Sigmoid colon (tissue), 7 donors: ENCODE measurements around the gene AKR1A1. TPM values are rescaled to one million over a fixed set of nuclear protein-coding genes. Genes with fewer than 3 reads are reported as not detected.

Source experiments
- DNase-seq: peaks from one replicate; pipeline ENCODE4 v3.0.0-alpha.2; 2019
- H3K27ac ChIP-seq, 4 donors: fragments of 200-600 bp; sonication (generic); one replicate each; pipeline ENCODE4 v1.5.1; 2016 to 2019; ENCODE audit warnings: mild to moderate bottlenecking in 1 of 4
- H3K27me3 ChIP-seq, 3 donors: fragments of 200-600 bp; sonication (generic); one replicate each; pipeline ENCODE4 v1.5.1; 2019; ENCODE audit warnings: mild to moderate bottlenecking in 1 of 3
- H3K36me3 ChIP-seq, 4 donors: fragments of 200-600 bp; sonication (generic); one replicate each; pipeline ENCODE4 v1.5.1; 2016 to 2019
- H3K4me1 ChIP-seq, 4 donors: fragments of 200-600 bp; sonication (generic); one replicate each; pipeline ENCODE4 v1.5.1; 2017 to 2019
- H3K4me3 ChIP-seq, 4 donors: fragments of 200-600 bp; sonication (generic); one replicate each; pipeline ENCODE4 v1.5.1; 2017 to 2019; ENCODE audit warnings: mild to moderate bottlenecking in 2 of 4, moderate library complexity in 1 of 4
- H3K9me3 ChIP-seq, 4 donors: fragments of 200-600 bp in 3 of 4; sonication (generic) in 3 of 4; one replicate each; pipeline versions ENCODE4 v1.5.1 to v1.6.1; 2013 to 2019
- EP300 ChIP-seq, 4 donors: sonication (generic); formaldehyde crosslinking; IDR thresholded peaks; one replicate each; pipeline ENCODE4 v1.6.1; 2017; ENCODE audit warnings: antibody characterized with exemption in 4 of 4
- POLR2A ChIP-seq, 2 donors: fragments of 450-650 bp; IDR thresholded peaks; one replicate each; pipeline ENCODE4 v1.6.1; 2016; ENCODE audit warnings: antibody characterized with exemption in 2 of 2, mild to moderate bottlenecking in 2 of 2, moderate library complexity in 2 of 2
- POLR2AphosphoS5 ChIP-seq, 4 donors: sonication (generic); formaldehyde crosslinking; IDR thresholded peaks; one replicate each; pipeline ENCODE4 v1.6.1; 2017; ENCODE audit warnings: antibody characterized with exemption in 4 of 4
- WGBS, 2 donors: extraction: QIAGEN DNeasy Blood & Tissue Kit; methylation state at CpG; one replicate each; pipeline ENCODE4 v1.1.7; 2013; 5-methylcytosine and 5-hydroxymethylcytosine counted together
- intact Hi-C: fragments of 100-400 bp; cut with DNase I; formaldehyde crosslinking; loops from one replicate; pipeline ENCODE4 v1.15.1; 2023
- polyA plus RNA-seq, 3 donors: library from polyadenylated mRNA; stranded (reverse); fragments of 200-250 nt; gene quantifications; one replicate each; pipeline ENCODE4 v1.2.3, GENCODE V29; 2013
- total RNA-seq, 4 donors: library from RNA; depleted of rRNA; stranded (reverse); fragments of >200 nt; gene quantifications; one replicate each; pipeline ENCODE4 v1.1.0, GENCODE V29; 2016
- TF ChIP-seq, protein P1 (sequence below), 4 experiments: fragments of 450-650 bp in 3 of 4; fragments of 200-600 bp in 1 of 4; IDR thresholded peaks; one replicate each; pipeline ENCODE4 v1.5.1; 2016 to 2019; ENCODE audit warnings: antibody characterized with exemption in 4 of 4, mild to moderate bottlenecking in 3 of 4, moderate library complexity in 2 of 4
- donor health status: healthy with polysubstance abuse.
- donor health status: Bipolar disorder and iron deficiency.
- donor health status: healthy.

Gene AKR1A1
- total and polyA plus RNA-seq, 7 donors: 39.6 to 234 (median 64.2) TPM

DNA sequence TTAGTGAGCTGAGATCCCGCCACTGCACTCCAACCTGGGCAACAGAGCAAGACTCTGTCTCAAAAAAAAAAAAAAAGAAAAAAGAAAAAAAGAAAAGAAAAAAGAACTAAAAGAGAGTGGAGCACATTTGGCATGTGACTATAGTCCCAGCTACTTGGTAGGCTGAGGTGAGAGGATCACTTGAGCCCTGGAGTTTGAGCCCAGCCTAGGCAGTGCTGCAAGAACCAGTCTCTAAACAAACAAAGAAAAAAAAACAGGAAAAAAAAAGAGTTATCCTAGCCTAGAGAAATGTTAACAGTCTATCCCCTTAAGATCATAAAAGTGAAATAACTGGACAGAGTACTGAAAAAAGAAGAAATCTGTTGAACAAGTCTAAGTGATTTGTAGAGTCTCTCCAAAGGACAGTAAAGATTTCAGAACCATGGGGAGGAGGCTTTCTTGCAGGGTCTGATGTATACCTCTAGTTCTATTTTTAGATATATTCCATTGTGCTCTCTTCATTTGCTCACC lies 24.4 kb upstream of the AKR1A1 start:
- no peak overlapping the region for H3K27ac ChIP-seq

DNA sequence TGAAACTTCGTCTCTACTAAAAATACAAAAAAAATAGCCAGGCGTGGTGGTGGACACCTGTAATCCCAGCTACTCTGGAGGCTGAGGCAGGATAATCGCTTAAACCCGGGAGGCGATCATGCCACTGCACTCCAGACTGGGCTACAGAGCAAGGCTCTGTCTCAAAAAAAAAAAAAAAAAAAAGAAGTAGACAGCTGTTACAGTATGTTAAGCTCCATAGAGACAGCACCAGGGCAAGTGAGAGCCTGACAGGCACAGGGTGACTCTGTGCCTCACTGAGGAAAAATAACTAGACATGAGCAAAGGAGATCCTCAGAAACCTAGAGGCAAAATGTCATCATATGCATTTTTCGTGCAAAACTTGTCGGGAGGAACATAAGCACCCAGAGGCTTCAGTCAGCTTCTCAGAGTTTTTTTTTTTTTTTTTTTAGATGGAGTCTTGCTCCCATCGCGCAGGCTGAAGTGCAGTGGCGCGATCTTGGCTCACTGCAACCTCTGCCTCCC lies 19.9 kb upstream of the AKR1A1 start:
- no peak overlapping the region for H3K4me3 ChIP-seq
- H3K36me3 ChIP-seq: no peaks in the 10 kb centered on the region
- no peak overlapping the region for H3K27ac ChIP-seq
- H3K4me1 ChIP-seq: no peaks in the 10 kb centered on the region
- no peak for TF ChIP-seq POLR2AphosphoS5 (IDR thresholded peaks at IDR 0.05)
- TF ChIP-seq, protein P1, sequence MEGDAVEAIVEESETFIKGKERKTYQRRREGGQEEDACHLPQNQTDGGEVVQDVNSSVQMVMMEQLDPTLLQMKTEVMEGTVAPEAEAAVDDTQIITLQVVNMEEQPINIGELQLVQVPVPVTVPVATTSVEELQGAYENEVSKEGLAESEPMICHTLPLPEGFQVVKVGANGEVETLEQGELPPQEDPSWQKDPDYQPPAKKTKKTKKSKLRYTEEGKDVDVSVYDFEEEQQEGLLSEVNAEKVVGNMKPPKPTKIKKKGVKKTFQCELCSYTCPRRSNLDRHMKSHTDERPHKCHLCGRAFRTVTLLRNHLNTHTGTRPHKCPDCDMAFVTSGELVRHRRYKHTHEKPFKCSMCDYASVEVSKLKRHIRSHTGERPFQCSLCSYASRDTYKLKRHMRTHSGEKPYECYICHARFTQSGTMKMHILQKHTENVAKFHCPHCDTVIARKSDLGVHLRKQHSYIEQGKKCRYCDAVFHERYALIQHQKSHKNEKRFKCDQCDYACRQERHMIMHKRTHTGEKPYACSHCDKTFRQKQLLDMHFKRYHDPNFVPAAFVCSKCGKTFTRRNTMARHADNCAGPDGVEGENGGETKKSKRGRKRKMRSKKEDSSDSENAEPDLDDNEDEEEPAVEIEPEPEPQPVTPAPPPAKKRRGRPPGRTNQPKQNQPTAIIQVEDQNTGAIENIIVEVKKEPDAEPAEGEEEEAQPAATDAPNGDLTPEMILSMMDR (IDR thresholded peaks at IDR 0.05): no peak
- TF ChIP-seq POLR2A (IDR thresholded peaks at IDR 0.05): no peak
- TF ChIP-seq EP300 (IDR thresholded peaks at IDR 0.05): no peak
- H3K9me3 ChIP-seq: no peaks in the 10 kb centered on the region
- H3K27me3 ChIP-seq: no peaks in the 10 kb centered on the region
- 97% methylated on average over 11 of the region's 11 CpGs for WGBS, 2 donors
- no peak for DNase-seq
- intact Hi-C loops: no loop called here

More for the DNA sequence above, 24.4 kb upstream of the AKR1A1 start:
- intact Hi-C loops: no loop called here
- no peak for DNase-seq
- H3K4me3 ChIP-seq: no peak overlapping the region
- TF ChIP-seq, protein P1 (IDR thresholded peaks at IDR 0.05): no peak
- TF ChIP-seq POLR2A (IDR thresholded peaks at IDR 0.05) (no peak), POLR2AphosphoS5 (IDR thresholded peaks at IDR 0.05) (no peak), EP300 (IDR thresholded peaks at IDR 0.05) (no peak)
- H3K9me3 ChIP-seq: no peaks in the 10 kb centered on the region
- WGBS, 2 donors: 80 to 96% methylated on average over 1 of the region's 1 CpG
- H3K4me1 ChIP-seq: peaks cover 0 to 8% (median 3%) of the 10 kb centered on the region in 4 donors
- H3K27me3 ChIP-seq: no peaks in the 10 kb centered on the region
- H3K36me3 ChIP-seq: no peaks in the 10 kb centered on the region

DNA sequence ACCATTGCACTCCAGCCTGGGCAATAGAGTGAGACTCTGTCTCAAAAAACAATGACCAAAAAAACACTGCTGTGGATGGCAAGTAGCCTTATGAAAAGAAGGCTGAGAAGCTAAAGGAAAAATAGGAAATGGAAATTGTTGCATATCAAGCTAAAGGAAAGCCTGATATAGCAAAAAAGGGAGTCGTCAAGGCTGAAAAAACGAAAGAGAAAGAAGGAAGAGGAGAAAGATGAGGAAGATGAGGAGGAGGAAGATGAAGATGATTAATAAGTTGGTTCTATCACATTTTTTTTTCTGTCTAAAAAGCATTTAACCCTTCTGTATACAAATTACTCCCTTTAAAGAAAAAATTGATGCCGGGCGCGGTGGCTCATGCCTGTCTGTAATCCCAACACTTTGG lies 18.8 kb upstream of the AKR1A1 start:
- WGBS, 2 donors: 85% methylated on average over 5 of the region's 5 CpGs
- intact Hi-C loops: no loop called here
- TF ChIP-seq, protein P1 (IDR thresholded peaks at IDR 0.05): no peak
- TF ChIP-seq POLR2AphosphoS5 (IDR thresholded peaks at IDR 0.05) (no peak), POLR2A (IDR thresholded peaks at IDR 0.05) (no peak)

DNA sequence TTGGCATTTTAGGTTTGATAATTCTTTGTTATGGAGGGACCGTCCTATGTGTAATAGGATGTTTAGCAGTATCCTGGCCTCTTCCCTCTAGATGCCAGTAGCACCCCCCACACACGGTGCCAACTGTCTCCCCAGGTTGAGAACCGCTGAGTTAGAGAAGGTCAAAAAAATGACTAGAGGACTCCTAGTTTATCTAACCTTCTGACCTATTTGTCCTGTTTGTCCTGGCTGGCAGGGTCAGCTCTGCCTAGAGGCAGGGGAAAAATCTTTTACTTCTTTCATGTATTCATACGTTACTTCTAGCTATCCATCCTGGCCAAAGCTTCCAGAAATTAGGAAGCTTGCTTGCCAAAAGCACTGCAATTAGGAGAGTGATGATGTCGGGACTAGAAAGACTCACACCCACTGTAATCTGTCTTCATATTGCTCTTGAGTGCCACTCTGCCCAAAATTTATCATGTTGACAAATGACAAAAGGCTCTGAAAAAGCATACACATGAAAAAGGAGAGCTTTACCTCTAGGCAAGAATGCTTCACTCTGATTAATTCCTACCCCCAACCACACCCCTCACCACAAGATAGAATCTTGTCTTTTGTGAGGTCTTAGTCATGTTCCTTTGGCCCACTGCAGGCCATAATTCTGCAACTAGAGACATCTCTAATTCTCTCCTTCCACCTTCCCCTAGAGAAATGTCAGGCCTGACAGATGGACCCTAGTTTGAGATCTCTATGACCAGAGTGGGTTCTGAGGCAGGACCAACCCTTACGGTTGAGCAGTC lies 14.4 kb upstream of the AKR1A1 start:
- H3K4me3 ChIP-seq: no peak overlapping the region
- DNase-seq: no peak
- no peaks in the 10 kb centered on the region for H3K9me3 ChIP-seq
- intact Hi-C loops: no loop called here
- 80 to 85% methylated on average over 6 of the region's 6 CpGs for WGBS, 2 donors
- TF ChIP-seq POLR2A (IDR thresholded peaks at IDR 0.05): no peak
- no peak for TF ChIP-seq EP300 (IDR thresholded peaks at IDR 0.05)
- TF ChIP-seq, protein P1 (IDR thresholded peaks at IDR 0.05): no peak
- TF ChIP-seq POLR2AphosphoS5 (IDR thresholded peaks at IDR 0.05): no peak
- no peak overlapping the region for H3K27ac ChIP-seq
- H3K27me3 ChIP-seq: no peaks in the 10 kb centered on the region
- H3K4me1 ChIP-seq: no peaks in the 10 kb centered on the region
- H3K36me3 ChIP-seq: no peaks in the 10 kb centered on the region

More for the DNA sequence above, 18.8 kb upstream of the AKR1A1 start:
- H3K36me3 ChIP-seq: no peaks in the 10 kb centered on the region
- DNase-seq: no peak
- no peaks in the 10 kb centered on the region for H3K4me1 ChIP-seq
- H3K27ac ChIP-seq: no peak overlapping the region
- no peaks in the 10 kb centered on the region for H3K27me3 ChIP-seq
- no peak overlapping the region for H3K4me3 ChIP-seq
- H3K9me3 ChIP-seq: no peaks in the 10 kb centered on the region
